DMS153 treated with DMSO at 0.1 percent for 48 hours (cell line): ENCODE results near the gene FADS6.
A peak's percentile ranks its signal among the peaks of the same experiment; 100 is the strongest.

Experiments used
- DNase-seq: peaks from one replicate; lab custom pipeline; 2025; ENCODE audit not compliant: unreplicated experiment; lab: John Stamatoyannopoulos, UW

The FADS6 gene

GRCh38 chr17:74892974-74893911 lies at the start of gene FADS6:
TSS of gene FADS6 (minus strand) at chr17:74893633. CDS start at chr17:74893595, 38 bp downstream.
- no peak for DNase-seq

- DNase-seq = no peak
These were observed 47.8 kb upstream of the FADS6 start for GRCh38 chr17:74941128-74941725.

GRCh38 chr17:74939534-74939933 lies 46.1 kb upstream of the FADS6 start:
- DNase-seq = no peak

- no peak for DNase-seq
These were observed 44.9 kb upstream of the FADS6 start for GRCh38 chr17:74938194-74938950.

GRCh38 chr17:74937064-74938051 lies 43.9 kb upstream of the FADS6 start:
- no peak for DNase-seq

GRCh38 chr17:74936470-74936799 lies 43.0 kb upstream of the FADS6 start:
- DNase-seq = no peak

GRCh38 chr17:74935585-74936469 lies 42.4 kb upstream of the FADS6 start, which contains the start of gene OTOP3:
TSS of gene OTOP3 (plus strand) at chr17:74935898. CDS start at chr17:74935922, 24 bp downstream.
- DNase-seq = no peak

GRCh38 chr17:74935048-74935447 lies 41.6 kb upstream of the FADS6 start:
- no peak for DNase-seq

- DNase-seq = no peak
These were observed 37.2 kb upstream of the FADS6 start for GRCh38 chr17:74930535-74931036.

- DNase-seq = no peak
These were observed 35.4 kb upstream of the FADS6 start for GRCh38 chr17:74928786-74929185.

- DNase-seq = no peak
These were observed 31.8 kb upstream of the FADS6 start for GRCh38 chr17:74925242-74925641.

GRCh38 chr17:74924250-74924948 lies 31.0 kb upstream of the FADS6 start, which contains the start of gene OTOP2:
TSS of gene OTOP2 (plus strand) at chr17:74924273. CDS start at chr17:74924633, 360 bp downstream.
- no peak for DNase-seq

GRCh38 chr17:74923538-74924249 lies 30.3 kb upstream of the FADS6 start:
- DNase-seq = peak; percentile 16

GRCh38 chr17:74922694-74923537 lies 29.5 kb upstream of the FADS6 start, which contains the start of gene USH1G:
TSS of gene USH1G (minus strand) at chr17:74923255. CDS start at chr17:74923073, 182 bp downstream.
- no peak for DNase-seq

- DNase-seq = no peak
These were observed 28.7 kb upstream of the FADS6 start for GRCh38 chr17:74922172-74922571.

- DNase-seq = no peak
These were observed 28.3 kb upstream of the FADS6 start for GRCh38 chr17:74921769-74922168.
